HCT116 (cell line): Measurements from ENCODE around the gene IQCB1. TPM values are rescaled to one million over a fixed set of nuclear protein-coding genes. Genes with fewer than 3 reads are reported as not detected.
A peak's percentile ranks its signal among the peaks of the same experiment; 100 is the strongest.

Experiments used
- ATAC-seq: fragments of 200-7000 bp; cut with Tn5 transposase; 2 replicates; pipeline ENCODE4 v1.9.1; 2020; ENCODE audit warnings: mild to moderate bottlenecking, moderate library complexity
- BruUV-seq: library from RNA; stranded (reverse); fragments of 400-500 nt; replicated peaks from 2 replicates; lab custom pipeline; 2021; lab: Mats Ljungman, UMichigan
- CTCF ChIA-PET: fragments of 300-600 bp; sonication (Branson Sonifier 250); formaldehyde crosslinking; loops from one replicate; lab custom pipeline; 2021; ENCODE audit warnings: antibody characterized with exemption; lab: Charles Lee
- POLR2A ChIA-PET: fragments of 300-600, 350-600 bp; sonication (Branson Sonifier 250); formaldehyde crosslinking; loops from one replicate; lab custom pipeline; 2021; ENCODE audit warnings: antibody characterized with exemption; lab: Charles Lee
- RAD21 ChIA-PET, 2 experiments: fragments of 300-600 bp; sonication (Branson Sonifier 250); formaldehyde crosslinking; loops; one replicate each; lab custom pipeline; 2023; ENCODE audit warnings: low total read pairs in 2 of 2; ENCODE audit not compliant: uncharacterized antibody in 2 of 2, unreplicated experiment in 2 of 2, low non-redundant PET in 1 of 2; lab: Charles Lee
- DNase-seq: peaks from one replicate; pipeline ENCODE4 v3.0.0-alpha.2; 2010; ENCODE audit warnings: low read depth, low spot score
- H2AFZ ChIP-seq: fragments of 200-600 bp; shearing (Covaris generic), sonication (generic); 2 replicates; pipeline ENCODE4 v1.6.1; 2017; ENCODE audit warnings: low read depth, mixed run types, mixed read lengths, antibody characterized with exemption, low read length; ENCODE audit not compliant: poor library complexity, severe bottlenecking
- H3K27ac ChIP-seq: 2 replicates; pipeline ENCODE4 v1.5.1; 2012; ENCODE audit warnings: low read depth, low read length
- H3K27me3 ChIP-seq: fragments of 200-600 bp; sonication (generic); 2 replicates; pipeline ENCODE4 v1.6.1; 2016; ENCODE audit warnings: mixed run types, low read length, mixed read lengths; ENCODE audit not compliant: insufficient read depth
- H3K36me3 ChIP-seq, 2 experiments: fragments of 200-500 bp in 1 of 2; fragments of 200-600 bp in 1 of 2; sonication (Bioruptor generic) in 1 of 2; sonication (generic) in 1 of 2; 2 replicates each; pipeline versions ENCODE4 v1.5.1 to v1.6.1; 2014 to 2016; ENCODE audit warnings: low read length in 2 of 2, inconsistent platforms in 1 of 2, mixed read lengths in 1 of 2, mixed run types in 1 of 2; ENCODE audit not compliant: insufficient read depth in 2 of 2, control insufficient read depth in 1 of 2
- H3K4me1 ChIP-seq, 2 experiments: fragments of 200-600 bp in 1 of 2; sonication (generic) in 1 of 2; 2 replicates each; pipeline versions ENCODE4 v1.5.1 to v1.6.1; 2012 to 2017; ENCODE audit warnings: low read length in 2 of 2, inconsistent platforms in 1 of 2, mild to moderate bottlenecking in 1 of 2, mixed read lengths in 1 of 2, mixed run types in 1 of 2, moderate library complexity in 1 of 2; ENCODE audit not compliant: insufficient read depth in 2 of 2, control insufficient read depth in 1 of 2
- H3K4me2 ChIP-seq: fragments of 200-600 bp; sonication (generic); 2 replicates; pipeline ENCODE4 v1.6.1; 2017; ENCODE audit warnings: mixed run types, low read length, mixed read lengths
- H3K4me3 ChIP-seq, 2 experiments: fragments of 200-600 bp in 1 of 2; sonication (generic) in 1 of 2; replicated peaks in 1 of 2; 2 replicates each; pipeline ENCODE4 v1.5.1; 2011 to 2016; ENCODE audit warnings: low read length in 2 of 2, control low read depth in 1 of 2, low read depth in 1 of 2, mild to moderate bottlenecking in 1 of 2, mixed read lengths in 1 of 2, mixed run types in 1 of 2
- H3K79me2 ChIP-seq: fragments of 200-600 bp; sonication (generic); 2 replicates; pipeline ENCODE4 v1.6.1; 2017; ENCODE audit warnings: mild to moderate bottlenecking, mixed run types, low read length, moderate library complexity, mixed read lengths; ENCODE audit not compliant: insufficient read depth
- H3K9ac ChIP-seq: fragments of 200-600 bp; sonication (generic); 2 replicates; pipeline ENCODE4 v1.6.1; 2016; ENCODE audit warnings: low read length, mixed read lengths
- H3K9me2 ChIP-seq: fragments of 200-600 bp; sonication (generic), shearing (Covaris generic); 2 replicates; pipeline ENCODE4 v1.6.1; 2017; ENCODE audit warnings: mixed run types, mild to moderate bottlenecking, moderate library complexity; ENCODE audit not compliant: insufficient read depth
- H3K9me3 ChIP-seq, 2 experiments: fragments of 200-500 bp in 1 of 2; fragments of 200-600 bp in 1 of 2; sonication (Bioruptor generic) in 1 of 2; sonication (generic) in 1 of 2; 2 replicates each; pipeline ENCODE4 v1.6.1; 2014 to 2017; ENCODE audit warnings: low read length in 2 of 2, mixed read lengths in 2 of 2, inconsistent platforms in 1 of 2, low read depth in 1 of 2, mild to moderate bottlenecking in 1 of 2, mixed run types in 1 of 2, moderate library complexity in 1 of 2; ENCODE audit not compliant: control insufficient read depth in 1 of 2, insufficient read depth in 1 of 2
- H4K20me1 ChIP-seq: fragments of 200-600 bp; sonication (generic), shearing (Covaris generic); 2 replicates; pipeline ENCODE4 v1.6.1; 2017; ENCODE audit warnings: mixed run types, mild to moderate bottlenecking, moderate library complexity; ENCODE audit not compliant: insufficient read depth
- CBX3 ChIP-seq: IDR thresholded peaks from 2 replicates; pipeline ENCODE4 v1.6.1; 2012; ENCODE audit warnings: low read depth
- CEBPB ChIP-seq: IDR thresholded peaks from 2 replicates; pipeline ENCODE4 v1.6.1; 2012; ENCODE audit warnings: low read depth
- JUND ChIP-seq: IDR thresholded peaks from 2 replicates; pipeline ENCODE4 v1.6.1; 2012
- POLR2A ChIP-seq: IDR thresholded peaks from 2 replicates; pipeline ENCODE4 v1.7.0; 2011; ENCODE audit warnings: borderline replicate concordance; ENCODE audit not compliant: insufficient read depth, insufficient read length; ENCODE audit errors: extremely low read depth
- POLR2AphosphoS5 ChIP-seq: IDR thresholded peaks from 2 replicates; pipeline ENCODE4 v1.6.1; 2011; ENCODE audit warnings: mild to moderate bottlenecking, low read depth, low read length, moderate library complexity
- RAD21 ChIP-seq: IDR thresholded peaks from 2 replicates; pipeline ENCODE4 v1.6.1; 2012; ENCODE audit warnings: low read depth, mild to moderate bottlenecking
- ZFX ChIP-seq: fragments of 450-650 bp; IDR thresholded peaks from 2 replicates; pipeline ENCODE4 v1.6.1; 2017
- intact Hi-C: fragments of 100-400 bp; cut with micrococcal nuclease; formaldehyde crosslinking; loops from 2 replicates; pipeline ENCODE4 v1.10.0; 2022
- total RNA-seq: library from RNA; stranded (reverse); gene quantifications from one replicate; pipeline ENCODE4 v1.2.1, GENCODE V29; 2021; ENCODE audit not compliant: unreplicated experiment

Gene IQCB1
- total RNA-seq, 1 experiment from 2014 or later, result 22.2 TPM

DNA sequence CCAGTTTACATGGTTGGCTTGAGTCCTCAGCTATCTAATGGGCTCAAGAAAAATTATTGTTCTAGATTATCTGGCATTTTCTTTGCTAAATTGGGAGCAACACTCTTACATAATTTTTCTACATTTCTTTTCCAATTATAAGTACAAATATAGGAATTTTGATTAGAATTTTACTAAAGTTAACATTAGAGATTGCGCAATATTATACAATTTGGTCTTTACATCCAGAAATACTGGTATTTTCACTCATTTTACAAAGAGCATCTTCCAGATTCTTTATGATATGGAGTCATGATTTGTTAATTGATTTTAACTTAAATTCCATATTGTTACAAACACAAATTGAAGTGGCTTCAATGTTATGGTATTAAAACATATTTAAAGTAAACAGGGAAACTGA lies 65.6 kb downstream of the IQCB1 start:
- peak; percentile 49; the same call in 1 of the 2 replicates for TF ChIP-seq CEBPB
- no peak for TF ChIP-seq POLR2AphosphoS5
- DNase-seq, result no peak
- intact Hi-C loops, result no loop called here
- RAD21 ChIA-PET, result no interaction called here
- POLR2A ChIA-PET, result no interaction called here
- CTCF ChIA-PET, result no interaction called here
- no peaks in the 10 kb centered on the region for H3K9me3 ChIP-seq
- peaks cover 3% of the 10 kb centered on the region; the same call in 1 of the 2 replicates for H4K20me1 ChIP-seq
- H3K4me3 ChIP-seq, result no peak overlapping the region
- no peak overlapping the region for H3K27ac ChIP-seq
- H3K36me3 ChIP-seq, result peaks cover 11 to 14% of the 10 kb centered on the region in 2 experiments
- no peaks in the 10 kb centered on the region for H3K79me2 ChIP-seq
- no peaks in the 10 kb centered on the region for H3K27me3 ChIP-seq
- ATAC-seq, result no peak
- H3K4me1 ChIP-seq, result no peaks in the 10 kb centered on the region
- H2AFZ ChIP-seq, result no peak overlapping the region
- H3K9ac ChIP-seq, result no peak overlapping the region
- no peaks in the 10 kb centered on the region for H3K9me2 ChIP-seq
- no peak overlapping the region for H3K4me2 ChIP-seq
- BruUV-seq, result no TSS peak

DNA sequence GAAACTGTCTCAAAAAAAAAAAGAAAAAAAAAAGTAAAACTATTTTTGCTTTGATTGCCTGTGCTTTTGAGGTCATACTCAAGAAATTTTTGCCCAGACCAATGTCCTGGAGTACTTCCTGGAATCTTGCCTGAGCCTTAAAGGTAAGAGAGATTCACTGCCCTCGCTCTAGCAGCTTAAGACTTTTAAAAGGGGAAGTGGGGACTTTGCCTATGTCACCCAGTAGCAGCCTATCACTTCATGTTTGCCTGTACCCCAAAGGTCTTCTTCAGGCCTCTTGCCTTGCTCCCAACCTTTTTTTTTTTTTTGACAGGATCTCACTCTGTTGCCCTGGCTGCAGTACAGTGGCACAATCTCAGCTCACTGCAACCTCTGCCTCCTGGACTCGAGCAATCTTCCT lies 66.4 kb downstream of the IQCB1 start:
- H3K9me2 ChIP-seq, result no peaks in the 10 kb centered on the region
- H3K4me1 ChIP-seq, result no peaks in the 10 kb centered on the region
- H3K27me3 ChIP-seq, result no peaks in the 10 kb centered on the region
- no peaks in the 10 kb centered on the region for H3K9me3 ChIP-seq
- POLR2A ChIA-PET, result no interaction called here
- H3K36me3 ChIP-seq, result peaks cover 11 to 14% of the 10 kb centered on the region in 2 experiments
- ATAC-seq (no peak), DNase-seq (no peak)
- TF ChIP-seq CEBPB, result no peak
- TF ChIP-seq RAD21, result no peak
- TF ChIP-seq JUND, result no peak
- no peak for TF ChIP-seq POLR2A
- no peak for TF ChIP-seq CBX3
- no peak for TF ChIP-seq ZFX
- H2AFZ ChIP-seq, result no peak overlapping the region
- RAD21 ChIA-PET, result no interaction called here
- no peaks in the 10 kb centered on the region; the same call in 1 of the 2 replicates for H4K20me1 ChIP-seq
- BruUV-seq, result no TSS peak
- H3K4me2 ChIP-seq, result no peak overlapping the region
- H3K79me2 ChIP-seq, result no peaks in the 10 kb centered on the region
- H3K4me3 ChIP-seq, result no peak overlapping the region
- intact Hi-C loops, result no loop called here
- no peak overlapping the region for H3K9ac ChIP-seq
- CTCF ChIA-PET, result no interaction called here
- H3K27ac ChIP-seq, result no peak overlapping the region
